ACC112 (cell line): ENCODE results near the gene FBXO34.

Experiments used
- H2AFZ ChIP-seq: fragments of 200-600 bp; sonication (generic); one replicate; pipeline ENCODE4 v1.6.0; 2017; ENCODE audit warnings: antibody characterized with exemption, low read length; ENCODE audit not compliant: unreplicated experiment
- H3K27ac ChIP-seq: fragments of 200-600 bp; sonication (generic); 2 replicates; pipeline ENCODE4 v1.5.1; 2014; ENCODE audit warnings: low read depth, mild to moderate bottlenecking, antibody characterized with exemption, low read length, moderate library complexity
- H3K27me3 ChIP-seq: fragments of 200-600 bp; sonication (generic); 2 replicates; pipeline ENCODE4 v1.6.1; 2014; ENCODE audit warnings: mild to moderate bottlenecking, antibody characterized with exemption, low read length, moderate library complexity, mixed read lengths; ENCODE audit not compliant: insufficient read depth
- H3K36me3 ChIP-seq: fragments of 200-600 bp; sonication (generic); 2 replicates; pipeline ENCODE4 v1.6.1; 2016; ENCODE audit warnings: mild to moderate bottlenecking, antibody characterized with exemption, low read length, moderate library complexity, mixed read lengths; ENCODE audit not compliant: insufficient read depth
- H3K4me1 ChIP-seq: fragments of 200-600 bp; sonication (generic); one replicate; pipeline ENCODE4 v1.6.1; 2016; ENCODE audit warnings: low read length, mixed read lengths; ENCODE audit not compliant: insufficient read depth, unreplicated experiment, control insufficient read depth
- H3K4me3 ChIP-seq: fragments of 200-600 bp; sonication (generic); 2 replicates; pipeline ENCODE4 v1.5.1; 2014; ENCODE audit warnings: mild to moderate bottlenecking, low read depth, low read length
- H3K79me2 ChIP-seq: fragments of 200-600 bp; sonication (generic); one replicate; pipeline ENCODE4 v1.6.0; 2016; ENCODE audit warnings: low read length; ENCODE audit not compliant: control insufficient read depth, unreplicated experiment, insufficient read depth

Gene FBXO34, protein sequence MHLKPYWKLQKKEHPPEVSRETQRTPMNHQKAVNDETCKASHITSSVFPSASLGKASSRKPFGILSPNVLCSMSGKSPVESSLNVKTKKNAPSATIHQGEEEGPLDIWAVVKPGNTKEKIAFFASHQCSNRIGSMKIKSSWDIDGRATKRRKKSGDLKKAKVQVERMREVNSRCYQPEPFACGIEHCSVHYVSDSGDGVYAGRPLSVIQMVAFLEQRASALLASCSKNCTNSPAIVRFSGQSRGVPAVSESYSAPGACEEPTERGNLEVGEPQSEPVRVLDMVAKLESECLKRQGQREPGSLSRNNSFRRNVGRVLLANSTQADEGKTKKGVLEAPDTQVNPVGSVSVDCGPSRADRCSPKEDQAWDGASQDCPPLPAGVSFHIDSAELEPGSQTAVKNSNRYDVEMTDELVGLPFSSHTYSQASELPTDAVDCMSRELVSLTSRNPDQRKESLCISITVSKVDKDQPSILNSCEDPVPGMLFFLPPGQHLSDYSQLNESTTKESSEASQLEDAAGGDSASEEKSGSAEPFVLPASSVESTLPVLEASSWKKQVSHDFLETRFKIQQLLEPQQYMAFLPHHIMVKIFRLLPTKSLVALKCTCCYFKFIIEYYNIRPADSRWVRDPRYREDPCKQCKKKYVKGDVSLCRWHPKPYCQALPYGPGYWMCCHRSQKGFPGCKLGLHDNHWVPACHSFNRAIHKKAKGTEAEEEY

GRCh38 chr14:55270832-55271571 is at the start of gene FBXO34:
TSS of gene FBXO34 (plus strand) at chr14:55271421. CDS start at chr14:55350391, 78,970 bp downstream.
- peak within 1 kb of the TSS; percentile 100 for H3K4me3 ChIP-seq

DNA sequence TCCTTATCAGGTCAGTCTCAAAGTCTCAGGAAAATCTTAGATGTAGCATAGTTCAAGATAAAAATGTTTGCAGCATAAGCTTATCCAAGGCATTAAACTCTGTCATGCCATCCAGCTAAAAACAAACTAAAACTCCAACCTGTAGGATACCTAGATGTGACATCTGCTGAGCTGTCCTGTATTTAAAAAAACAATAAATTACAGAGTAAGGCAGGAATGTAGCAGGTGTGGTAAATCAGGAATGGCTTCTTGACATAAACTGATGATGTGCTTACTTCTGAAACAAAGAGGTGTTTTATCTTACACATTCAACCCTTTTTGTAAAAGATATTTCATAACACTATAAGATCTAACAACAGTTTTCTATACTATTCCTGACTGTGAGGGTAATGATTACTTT is 49.3 kb upstream of the FBXO34 start:
- H2AFZ ChIP-seq: no peak overlapping the region
- H3K4me1 ChIP-seq: peaks cover 6% of the 10 kb centered on the region
- no peak overlapping the region for H3K4me3 ChIP-seq
- no peaks in the 10 kb centered on the region for H3K36me3 ChIP-seq
- H3K79me2 ChIP-seq: no peaks in the 10 kb centered on the region
- H3K27me3 ChIP-seq: no peaks in the 10 kb centered on the region
- no peak overlapping the region for H3K27ac ChIP-seq

More at GRCh38 chr14:55270832-55271571, at the start of gene FBXO34:
- no peaks in the 10 kb centered on the region for H3K36me3 ChIP-seq
- H3K79me2 ChIP-seq: peaks cover 43% of the 10 kb centered on the region
- peaks cover 26% of the 10 kb centered on the region for H3K4me1 ChIP-seq
- H3K27ac ChIP-seq: peak within 1 kb of the TSS; percentile 60
- H3K27me3 ChIP-seq: no peaks in the 10 kb centered on the region
- peak within 1 kb of the TSS; percentile 98 for H2AFZ ChIP-seq

- no peak overlapping the region for H3K4me3 ChIP-seq
- H3K4me1 ChIP-seq: peaks cover 6% of the 10 kb centered on the region
- H3K79me2 ChIP-seq: no peaks in the 10 kb centered on the region
- no peaks in the 10 kb centered on the region for H3K27me3 ChIP-seq
- H3K27ac ChIP-seq: no peak overlapping the region
- no peak overlapping the region for H2AFZ ChIP-seq
- H3K36me3 ChIP-seq: no peaks in the 10 kb centered on the region
Observed at GRCh38 chr14:55223364-55223763, 47.9 kb upstream of the FBXO34 start.

GRCh38 chr14:55228261-55228660 is 43.0 kb upstream of the FBXO34 start:
- Histone ChIP-seq H3K27me3 (peaks cover 27% of the 10 kb centered on the region), H3K36me3 (no peaks in the 10 kb centered on the region), H3K27ac (no peak overlapping the region), H3K4me3 (no peak overlapping the region), H3K4me1 (no peaks in the 10 kb centered on the region), H2AFZ (no peak overlapping the region), H3K79me2 (no peaks in the 10 kb centered on the region)

GRCh38 chr14:55233591-55233990 is 37.6 kb upstream of the FBXO34 start:
- Histone ChIP-seq H3K4me1 (no peaks in the 10 kb centered on the region), H3K27ac (no peak overlapping the region), H3K36me3 (no peaks in the 10 kb centered on the region), H2AFZ (no peak overlapping the region), H3K27me3 (peaks cover 50% of the 10 kb centered on the region), H3K4me3 (no peak overlapping the region), H3K79me2 (no peaks in the 10 kb centered on the region)

- peaks cover 30% of the 10 kb centered on the region for H3K27me3 ChIP-seq
- no peak overlapping the region for H2AFZ ChIP-seq
- no peaks in the 10 kb centered on the region for H3K36me3 ChIP-seq
- H3K4me3 ChIP-seq: no peak overlapping the region
- H3K79me2 ChIP-seq: no peaks in the 10 kb centered on the region
- H3K4me1 ChIP-seq: no peaks in the 10 kb centered on the region
- H3K27ac ChIP-seq: no peak overlapping the region
Observed at GRCh38 chr14:55238019-55238680, 33.1 kb upstream of the FBXO34 start.

- Histone ChIP-seq H3K4me3 (no peak overlapping the region), H3K4me1 (no peaks in the 10 kb centered on the region), H3K27me3 (peaks cover 19% of the 10 kb centered on the region), H3K36me3 (no peaks in the 10 kb centered on the region), H2AFZ (no peak overlapping the region), H3K79me2 (no peaks in the 10 kb centered on the region), H3K27ac (no peak overlapping the region)
Observed at GRCh38 chr14:55239320-55239719, 31.9 kb upstream of the FBXO34 start.

DNA sequence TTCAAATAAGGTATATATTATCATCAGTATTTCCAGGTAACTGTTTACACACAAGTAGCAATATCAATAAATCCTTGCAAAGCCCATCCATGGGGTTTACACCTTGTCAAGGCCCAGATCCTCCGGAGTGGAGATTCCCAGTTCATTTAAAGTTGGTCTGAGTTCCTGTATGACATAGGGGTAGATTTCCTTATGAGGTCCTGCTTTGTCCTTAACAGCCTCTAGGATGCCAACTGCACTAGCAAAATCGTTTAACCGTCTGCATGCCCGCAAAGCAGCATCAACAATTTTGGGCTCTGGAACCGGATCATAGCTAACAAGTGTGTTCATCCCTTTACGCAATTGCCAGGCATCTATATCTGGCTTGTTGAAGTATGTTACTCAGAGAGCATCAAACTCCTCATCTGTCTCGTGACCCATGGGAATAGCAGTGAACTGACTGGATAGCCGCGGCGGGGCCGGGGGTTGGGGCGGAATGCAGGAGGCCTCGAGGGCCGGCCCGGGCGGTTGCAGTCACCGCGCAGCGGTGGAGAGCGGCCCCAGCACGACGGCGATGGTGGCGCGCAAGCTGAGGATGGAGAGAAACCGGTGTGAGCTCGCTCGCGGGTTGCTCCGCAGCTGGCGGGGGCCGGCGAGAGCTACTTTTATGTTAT is 30.6 kb upstream of the FBXO34 start:
- H3K4me3 ChIP-seq: no peak overlapping the region
- H3K36me3 ChIP-seq: no peaks in the 10 kb centered on the region
- no peak overlapping the region for H2AFZ ChIP-seq
- H3K27me3 ChIP-seq: peaks cover 8% of the 10 kb centered on the region; the same call in 1 of the 2 replicates
- no peaks in the 10 kb centered on the region for H3K79me2 ChIP-seq
- H3K27ac ChIP-seq: no peak overlapping the region
- no peaks in the 10 kb centered on the region for H3K4me1 ChIP-seq

GRCh38 chr14:55241673-55242072 is 29.5 kb upstream of the FBXO34 start:
- H3K27me3 ChIP-seq: peaks cover 6% of the 10 kb centered on the region; the same call in 1 of the 2 replicates
- no peaks in the 10 kb centered on the region for H3K4me1 ChIP-seq
- H3K4me3 ChIP-seq: no peak overlapping the region
- H3K27ac ChIP-seq: no peak overlapping the region
- no peak overlapping the region for H2AFZ ChIP-seq
- H3K79me2 ChIP-seq: no peaks in the 10 kb centered on the region
- H3K36me3 ChIP-seq: no peaks in the 10 kb centered on the region

- Histone ChIP-seq H3K79me2 (no peaks in the 10 kb centered on the region), H3K4me3 (no peak overlapping the region), H2AFZ (no peak overlapping the region), H3K36me3 (no peaks in the 10 kb centered on the region), H3K4me1 (no peaks in the 10 kb centered on the region), H3K27ac (no peak overlapping the region), H3K27me3 (peaks cover 11% of the 10 kb centered on the region; the same call in 1 of the 2 replicates)
Observed at GRCh38 chr14:55243386-55243785, 27.8 kb upstream of the FBXO34 start.
